Endothelial cell of umbilical vein (primary cell): ENCODE data around the gene UNC5B. TPM values are rescaled to one million over a fixed set of nuclear protein-coding genes. Genes with fewer than 3 reads are reported as not detected.

ENCODE experiments used
- BruUV-seq: library from RNA; stranded (reverse); fragments of 400-500 nt; replicated peaks from 2 replicates; lab custom pipeline; 2021; lab: Mats Ljungman, UMichigan
- CTCF ChIA-PET: fragments of 300-600, 350-600 bp; sonication (Branson Sonifier 250); formaldehyde crosslinking; loops from one replicate; lab custom pipeline; 2021; ENCODE audit warnings: antibody characterized with exemption, inconsistent platforms; lab: Charles Lee
- POLR2A ChIA-PET: fragments of 300-600, 350-600 bp; sonication (Branson Sonifier 250); formaldehyde crosslinking; loops from one replicate; lab custom pipeline; 2021; ENCODE audit warnings: antibody characterized with exemption, inconsistent platforms; lab: Charles Lee
- DNase-seq: peaks from one replicate; pipeline ENCODE4 v3.0.0-alpha.2; 2011; ENCODE audit warnings: low read depth, low spot score
- FAIRE-seq: peaks from 2 replicates; lab custom pipeline; 2011; peaks lifted over from hg19 to GRCh38; lab: Jason Lieb, UNC
- H2AFZ ChIP-seq: 2 replicates; pipeline ENCODE4 v1.6.0; 2012; ENCODE audit warnings: low read depth, low read length, control low read depth, inconsistent platforms
- H3K27ac ChIP-seq: 2 replicates; pipeline ENCODE4 v1.5.1; 2011; ENCODE audit warnings: low read depth, mild to moderate bottlenecking, control low read depth, low read length, moderate library complexity; ENCODE audit not compliant: insufficient read depth
- H3K27me3 ChIP-seq, 2 experiments: 2 replicates each; pipeline versions ENCODE4 v1.6.0 to v1.6.1; 2011; ENCODE audit warnings: low read length in 2 of 2, mixed read lengths in 1 of 2; ENCODE audit not compliant: control insufficient read depth in 2 of 2, insufficient read depth in 2 of 2
- H3K36me3 ChIP-seq, 2 experiments: 2 replicates in 1 of 2; 3 replicates in 1 of 2; pipeline ENCODE4 v1.5.1; 2011; ENCODE audit warnings: low read length in 2 of 2, mild to moderate bottlenecking in 1 of 2, moderate library complexity in 1 of 2; ENCODE audit not compliant: control insufficient read depth in 2 of 2, insufficient read depth in 2 of 2; ENCODE audit errors: extremely low read depth in 1 of 2
- H3K4me1 ChIP-seq: 3 replicates; pipeline ENCODE4 v1.5.1; 2011; ENCODE audit warnings: mild to moderate bottlenecking, low read length; ENCODE audit not compliant: control insufficient read depth, insufficient read depth; ENCODE audit errors: extremely low read depth
- H3K4me2 ChIP-seq: 2 replicates; pipeline ENCODE4 v1.6.1; 2011; ENCODE audit warnings: low read length, control low read depth, mixed read lengths; ENCODE audit not compliant: insufficient read depth
- H3K4me3 ChIP-seq, 3 experiments: fragments of 200-600 bp in 1 of 3; sonication (generic), shearing (Covaris generic) in 1 of 3; replicated peaks in 1 of 3; 2 replicates each; pipeline ENCODE4 v1.5.1; 2011 to 2016; ENCODE audit warnings: control low read depth in 3 of 3, low read length in 3 of 3, mild to moderate bottlenecking in 2 of 3, inconsistent platforms in 1 of 3, low read depth in 1 of 3, moderate library complexity in 1 of 3; ENCODE audit not compliant: insufficient read depth in 1 of 3
- H3K79me2 ChIP-seq: 2 replicates; pipeline ENCODE4 v1.6.0; 2012; ENCODE audit warnings: low read length, inconsistent platforms; ENCODE audit not compliant: control insufficient read depth, insufficient read depth
- H3K9ac ChIP-seq: replicated peaks from 2 replicates; pipeline ENCODE3; 2011; ENCODE audit warnings: low read length, control low read depth; ENCODE audit not compliant: insufficient read depth; ENCODE audit errors: extremely low read depth
- H3K9me1 ChIP-seq: replicated peaks from 3 replicates; pipeline ENCODE4 v1.6.0; 2011; ENCODE audit warnings: mild to moderate bottlenecking, low read length; ENCODE audit not compliant: control insufficient read depth, insufficient read depth; ENCODE audit errors: extremely low read depth
- H3K9me3 ChIP-seq: replicated peaks from 2 replicates; pipeline ENCODE4 v1.5.1; 2012; ENCODE audit warnings: low read length, inconsistent platforms; ENCODE audit not compliant: control insufficient read depth, insufficient read depth
- H4K20me1 ChIP-seq: replicated peaks from 2 replicates; pipeline ENCODE3; 2011; ENCODE audit warnings: mild to moderate bottlenecking, low read length; ENCODE audit not compliant: control insufficient read depth, insufficient read depth; ENCODE audit errors: extremely low read depth
- EZH2 ChIP-seq: IDR thresholded peaks from 2 replicates; pipeline ENCODE4 v1.6.1; 2012; ENCODE audit warnings: borderline replicate concordance, low read depth, mild to moderate bottlenecking, moderate library complexity, low read length, inconsistent platforms; ENCODE audit not compliant: severe bottlenecking
- FOS ChIP-seq: IDR thresholded peaks from 2 replicates; pipeline ENCODE4 v1.6.1; 2011; ENCODE audit warnings: mild to moderate bottlenecking, low read length, moderate library complexity, borderline replicate concordance; ENCODE audit not compliant: insufficient read depth
- GATA2 ChIP-seq: IDR thresholded peaks from 2 replicates; pipeline ENCODE4 v1.7.0; 2011; ENCODE audit warnings: low read depth, mild to moderate bottlenecking, moderate library complexity, mixed read lengths, low read length; ENCODE audit not compliant: insufficient read length, insufficient read depth
- JUN ChIP-seq: IDR thresholded peaks from 2 replicates; pipeline ENCODE4 v1.6.1; 2011; ENCODE audit warnings: borderline replicate concordance, low read depth; ENCODE audit not compliant: insufficient read length, insufficient read depth
- MYC ChIP-seq: IDR thresholded peaks from one replicate; pipeline ENCODE4 v1.6.1; 2011; ENCODE audit warnings: mild to moderate bottlenecking, low read depth, low read length
- POLR2A ChIP-seq: IDR thresholded peaks from 2 replicates; pipeline ENCODE4 v1.6.1; 2012; ENCODE audit warnings: low read depth, mild to moderate bottlenecking, control low read depth, low read length
- POLR2AphosphoS5 ChIP-seq: IDR thresholded peaks from 2 replicates; pipeline ENCODE4 v1.6.1; 2012; ENCODE audit warnings: low read depth, mild to moderate bottlenecking, control low read depth, low read length, moderate library complexity; ENCODE audit not compliant: insufficient read depth
- dilution Hi-C: fragments of 300-500 bp; cut with MboI; formaldehyde crosslinking; loops from one replicate; pipeline ENCODE4 v1.15.0; 2019; ENCODE audit warnings: low sequenced_read_pairs; ENCODE audit not compliant: extremely low pct_ligation_motif_present
- intact Hi-C: fragments of 100-400 bp; cut with micrococcal nuclease; formaldehyde crosslinking; loops from one replicate; pipeline ENCODE4 v1.10.0; 2022
- polyA plus RNA-seq, 4 experiments: library from polyadenylated mRNA; depleted of rRNA in 3 of 4; stranded (reverse) in 3 of 4; unstranded in 1 of 4; fragments of >200 nt; gene quantifications; 2 replicates each; pipeline versions ENCODE4 v1.2.1 to v1.2.3, GENCODE V29; 2011 to 2012; ENCODE audit warnings: missing spikeins in 1 of 4
- total RNA-seq: library from RNA; stranded (reverse); gene quantifications from 2 replicates; pipeline ENCODE4 v1.2.3, GENCODE V29; 2021
- TF ChIP-seq, protein P1 (sequence below), 2 donors: IDR thresholded peaks; 1 replicate in 1 of 2; 2 replicates in 1 of 2; pipeline ENCODE4 v1.5.1; 2011; ENCODE audit warnings: low read length in 2 of 2, mild to moderate bottlenecking in 2 of 2, moderate library complexity in 2 of 2, control low read depth in 1 of 2, inconsistent platforms in 1 of 2, low read depth in 1 of 2; ENCODE audit not compliant: insufficient read depth in 1 of 2; ENCODE audit errors: extremely low read depth in 1 of 2
- TF ChIP-seq, protein P2 (sequence below): IDR thresholded peaks from 2 replicates; pipeline ENCODE4 v1.6.1; 2011; ENCODE audit not compliant: insufficient read depth, insufficient read length

Gene UNC5B
- total and polyA plus RNA-seq, 2 donors (not counting 3 experiments of a cell fraction or from before 2014, with no cell fraction given): 0.39 to 2.5 TPM

DNA sequence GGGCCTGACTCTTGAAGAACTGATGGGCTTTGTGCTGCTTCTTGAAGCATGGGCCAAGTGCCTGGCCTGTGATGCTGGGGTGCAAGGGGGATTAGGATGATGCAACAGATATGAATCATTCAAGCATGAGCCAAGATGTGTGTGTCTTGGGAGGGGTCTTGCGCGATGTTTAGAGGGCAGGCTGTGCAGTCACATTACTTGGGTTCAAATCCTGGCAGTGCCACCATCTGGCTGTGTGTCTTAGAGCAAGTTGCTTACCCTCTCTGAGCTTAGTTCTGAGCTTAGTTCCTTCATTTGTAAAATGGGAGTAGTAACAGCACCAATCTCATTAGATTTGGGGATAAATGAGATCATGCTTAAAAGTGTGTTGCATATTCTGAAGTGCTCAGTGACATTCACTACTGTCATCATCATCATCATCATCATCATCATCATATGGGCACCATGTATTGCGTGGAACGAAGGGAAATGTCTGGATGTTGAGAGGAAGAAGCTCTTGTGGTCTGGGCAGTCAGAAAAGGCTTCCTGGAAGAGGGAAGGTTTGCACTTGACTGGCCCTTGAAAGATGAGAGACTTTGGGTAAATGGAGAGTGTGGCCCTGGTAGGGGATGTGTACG lies 9.3 kb downstream of the UNC5B start:
- FAIRE-seq (no peak), DNase-seq (no peak)
- no peak overlapping the region for H3K4me3 ChIP-seq
- POLR2A ChIA-PET: no interaction called here
- H3K9me3 ChIP-seq: no peaks in the 10 kb centered on the region
- H3K27me3 ChIP-seq: peaks cover 7 to 8% of the 10 kb centered on the region in 2 experiments
- TF ChIP-seq JUN (no peak), EZH2 (no peak), POLR2AphosphoS5 (no peak), MYC (no peak), POLR2A (no peak), FOS (no peak), GATA2 (no peak)
- TF ChIP-seq, protein P1, sequence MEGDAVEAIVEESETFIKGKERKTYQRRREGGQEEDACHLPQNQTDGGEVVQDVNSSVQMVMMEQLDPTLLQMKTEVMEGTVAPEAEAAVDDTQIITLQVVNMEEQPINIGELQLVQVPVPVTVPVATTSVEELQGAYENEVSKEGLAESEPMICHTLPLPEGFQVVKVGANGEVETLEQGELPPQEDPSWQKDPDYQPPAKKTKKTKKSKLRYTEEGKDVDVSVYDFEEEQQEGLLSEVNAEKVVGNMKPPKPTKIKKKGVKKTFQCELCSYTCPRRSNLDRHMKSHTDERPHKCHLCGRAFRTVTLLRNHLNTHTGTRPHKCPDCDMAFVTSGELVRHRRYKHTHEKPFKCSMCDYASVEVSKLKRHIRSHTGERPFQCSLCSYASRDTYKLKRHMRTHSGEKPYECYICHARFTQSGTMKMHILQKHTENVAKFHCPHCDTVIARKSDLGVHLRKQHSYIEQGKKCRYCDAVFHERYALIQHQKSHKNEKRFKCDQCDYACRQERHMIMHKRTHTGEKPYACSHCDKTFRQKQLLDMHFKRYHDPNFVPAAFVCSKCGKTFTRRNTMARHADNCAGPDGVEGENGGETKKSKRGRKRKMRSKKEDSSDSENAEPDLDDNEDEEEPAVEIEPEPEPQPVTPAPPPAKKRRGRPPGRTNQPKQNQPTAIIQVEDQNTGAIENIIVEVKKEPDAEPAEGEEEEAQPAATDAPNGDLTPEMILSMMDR (IDR thresholded peaks at IDR 0.05; ENCODE audit: extremely low read depth in 1 of 2, insufficient read depth in 1 of 2, low read depth in 1 of 2, low read length in 2 of 2): no peak
- TF ChIP-seq, protein P2, sequence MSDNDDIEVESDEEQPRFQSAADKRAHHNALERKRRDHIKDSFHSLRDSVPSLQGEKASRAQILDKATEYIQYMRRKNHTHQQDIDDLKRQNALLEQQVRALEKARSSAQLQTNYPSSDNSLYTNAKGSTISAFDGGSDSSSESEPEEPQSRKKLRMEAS: no peak
- CTCF ChIA-PET: interaction anchor here (0.8 to 1.6 kb wide), 5 partner anchors 11 to 319 kb away, joined by 3 to 7 read pairs (median 3); no protein-coding TSS in a partner anchor
- no peaks in the 10 kb centered on the region for H3K9me1 ChIP-seq
- H3K27ac ChIP-seq: no peak overlapping the region
- intact Hi-C loops (no loop called here), dilution Hi-C loops (no loop called here)
- no peaks in the 10 kb centered on the region for H4K20me1 ChIP-seq
- no peak overlapping the region for H2AFZ ChIP-seq
- peaks cover 8% of the 10 kb centered on the region for H3K4me1 ChIP-seq
- no peaks in the 10 kb centered on the region for H3K79me2 ChIP-seq
- BruUV-seq: no TSS peak
- no peak overlapping the region for H3K9ac ChIP-seq
- no peak overlapping the region for H3K4me2 ChIP-seq
- no peaks in the 10 kb centered on the region for H3K36me3 ChIP-seq
